Measurements from ENCODE around the gene RRN3.
"Not testable (repeated sequence)": the region's sequence is repeated elsewhere in the genome, so short reads cannot be mapped to it uniquely, and the experiment has no call there.

The RRN3 gene

GRCh38 chr16:15054357-15055140, 39.5 kb downstream of the RRN3 start:
- no peak for TF ChIP-seq CTCF (conservative IDR thresholded peaks at IDR 0.05; ENCODE audit: control insufficient read depth, insufficient read depth, low read depth, low read length)
- H3K4me3 ChIP-seq (ENCODE audit: control insufficient read depth, low read depth, low read length), result peak overlapping the region; percentile 87
- DNase-seq (ENCODE audit: low read depth), result peak; percentile 7

- DNase-seq (ENCODE audit: low read depth), result no peak
- no peak overlapping the region for H3K4me3 ChIP-seq (ENCODE audit: control insufficient read depth, low read depth, low read length)
- TF ChIP-seq CTCF (conservative IDR thresholded peaks at IDR 0.05; ENCODE audit: control insufficient read depth, insufficient read depth, low read depth, low read length), result no peak
Measured at GRCh38 chr16:15053904-15054303, 40.2 kb downstream of the RRN3 start.

- DNase-seq (ENCODE audit: low read depth), result peak; percentile 43
- H3K4me3 ChIP-seq (ENCODE audit: control insufficient read depth, low read depth, low read length), result no peak overlapping the region
- TF ChIP-seq CTCF (conservative IDR thresholded peaks at IDR 0.05; ENCODE audit: control insufficient read depth, insufficient read depth, low read depth, low read length), result no peak
Measured at GRCh38 chr16:15052747-15053476, 41.2 kb downstream of the RRN3 start.

GRCh38 chr16:15051387-15051951, 42.6 kb downstream of the RRN3 start:
- no peak overlapping the region for H3K4me3 ChIP-seq (ENCODE audit: control insufficient read depth, low read depth, low read length)
- no peak for TF ChIP-seq CTCF (conservative IDR thresholded peaks at IDR 0.05; ENCODE audit: control insufficient read depth, insufficient read depth, low read depth, low read length)
- no peak for DNase-seq (ENCODE audit: low read depth)

- not testable (repeated sequence) for H3K4me3 ChIP-seq (ENCODE audit: control insufficient read depth, low read depth, low read length); DNase-seq (ENCODE audit: low read depth)
Measured at GRCh38 chr16:15050440-15050839, 43.6 kb downstream of the RRN3 start.

- DNase-seq (ENCODE audit: low read depth), result no peak
- no peak overlapping the region for H3K4me3 ChIP-seq (ENCODE audit: control insufficient read depth, low read depth, low read length)
- TF ChIP-seq CTCF (conservative IDR thresholded peaks at IDR 0.05; ENCODE audit: control insufficient read depth, insufficient read depth, low read depth, low read length), result no peak
Measured at GRCh38 chr16:15049581-15050180, 44.4 kb downstream of the RRN3 start.

All from fibroblast of mammary gland (primary cell).